COR-L47 (cell line): ENCODE measurements around the gene SDHAF2.
"Not testable (repeated sequence)": the region's sequence is repeated elsewhere in the genome, so short reads cannot be mapped to it uniquely, and the experiment has no call there.

Experiments used
- DNase-seq: peaks from one replicate; lab custom pipeline; 2025; lab: John Stamatoyannopoulos, UW

Gene SDHAF2

GRCh38 chr11:61476371-61476770 lies 46.4 kb downstream of the SDHAF2 start:
- no peak for DNase-seq

GRCh38 chr11:61477126-61477525 lies 47.2 kb downstream of the SDHAF2 start:
- no peak for DNase-seq

DNA sequence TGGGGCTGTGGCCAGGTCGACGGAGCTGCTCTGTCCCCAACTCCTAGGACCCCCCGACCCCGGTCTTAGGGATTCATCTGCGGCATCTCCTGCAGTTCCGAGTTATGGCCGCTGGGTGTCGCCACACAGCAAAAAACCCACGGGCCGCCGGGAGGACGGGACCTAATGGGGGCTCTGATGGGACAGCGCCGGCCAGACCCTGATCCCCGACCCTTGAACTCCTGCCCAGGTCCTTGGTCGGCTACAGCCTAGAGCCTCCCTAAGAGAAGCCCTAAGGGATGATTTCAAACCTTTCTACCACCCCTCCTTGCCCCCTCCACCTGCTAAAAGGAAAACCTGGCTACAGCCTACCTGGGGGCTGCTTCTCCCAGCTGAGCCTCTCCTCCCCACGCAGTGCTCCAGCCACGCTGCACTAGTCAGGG lies 47.8 kb downstream of the SDHAF2 start:
- no peak for DNase-seq

GRCh38 chr11:61479360-61480058 lies 49.6 kb downstream of the SDHAF2 start:
- DNase-seq = not testable (repeated sequence)

DNA sequence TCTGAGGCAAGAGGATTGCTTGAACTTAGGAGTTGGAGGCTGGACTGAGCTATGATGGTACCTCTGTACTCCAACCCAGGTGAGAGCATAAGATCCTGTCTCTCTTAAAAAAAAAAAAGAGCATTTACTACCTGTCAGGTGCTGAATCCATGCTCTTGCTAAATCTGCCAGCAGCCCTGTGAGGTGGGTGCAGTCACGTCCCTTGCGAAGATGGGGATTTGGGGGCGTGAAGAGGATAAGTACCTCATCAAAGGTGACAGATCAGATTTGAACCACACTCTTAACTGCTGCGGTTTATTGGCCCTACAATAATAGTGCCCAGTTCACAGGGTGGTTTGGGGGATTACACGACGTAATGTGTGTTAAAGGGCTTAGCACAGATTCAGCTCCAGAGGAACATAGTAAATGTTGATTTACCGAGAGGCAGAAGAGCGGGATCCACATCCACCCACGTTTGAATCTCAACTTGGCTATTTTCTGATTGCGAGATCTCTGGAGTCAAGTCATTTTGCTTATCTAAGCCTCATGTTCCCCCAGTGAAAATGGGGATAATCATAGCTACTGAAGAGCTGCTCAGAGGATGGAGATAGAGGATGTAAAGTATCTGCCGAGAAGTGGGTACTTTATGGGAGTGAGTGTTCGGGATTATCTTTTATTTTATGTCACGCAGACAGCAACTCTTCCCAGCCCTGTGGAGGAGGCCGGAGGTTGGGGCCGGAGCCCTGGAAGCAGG lies 50.5 kb downstream of the SDHAF2 start:
- no peak for DNase-seq

DNA sequence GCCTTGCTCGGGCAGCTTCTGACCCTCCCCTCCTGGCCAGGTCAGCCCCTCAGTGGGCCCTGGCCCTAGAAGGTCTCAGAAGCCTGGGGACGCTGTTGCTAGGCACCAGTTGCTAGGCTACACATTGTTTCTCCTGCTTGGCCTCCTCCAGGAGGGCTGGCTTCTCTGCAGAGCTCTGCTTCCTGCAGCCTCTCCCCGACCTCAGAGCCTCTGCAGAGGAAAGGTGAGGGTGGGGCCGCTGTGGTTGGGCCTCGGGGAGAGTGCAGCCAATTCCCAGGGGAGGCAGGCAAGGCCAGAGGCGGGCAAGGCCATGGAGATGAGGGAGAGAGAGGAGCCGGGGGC lies 51.0 kb downstream of the SDHAF2 start:
- DNase-seq = peak; percentile 47

GRCh38 chr11:61481806-61482205 lies 51.9 kb downstream of the SDHAF2 start:
- DNase-seq = no peak

- no peak for DNase-seq
These were observed 52.6 kb downstream of the SDHAF2 start for GRCh38 chr11:61482513-61482912.

DNA sequence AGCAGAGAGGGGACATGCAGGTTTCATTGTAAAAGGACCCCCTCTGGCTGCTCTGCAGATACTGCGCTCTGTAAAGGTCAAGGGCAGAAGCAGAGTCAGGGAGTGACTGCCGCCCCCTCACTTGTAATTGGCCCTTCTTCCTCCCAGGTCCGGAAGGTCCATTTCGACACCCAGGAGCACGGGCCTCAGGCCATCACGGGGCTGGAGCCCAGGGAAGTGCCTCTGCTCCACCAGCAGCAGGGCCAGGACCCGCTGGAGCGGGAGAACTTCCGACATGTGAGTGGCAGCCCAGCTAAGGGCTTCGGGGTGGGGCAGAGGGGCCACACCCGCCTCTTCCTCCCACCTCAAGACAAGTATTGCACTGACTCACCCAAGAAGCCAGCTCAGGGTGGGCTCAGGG lies 54.6 kb downstream of the SDHAF2 start:
- no peak for DNase-seq

DNA sequence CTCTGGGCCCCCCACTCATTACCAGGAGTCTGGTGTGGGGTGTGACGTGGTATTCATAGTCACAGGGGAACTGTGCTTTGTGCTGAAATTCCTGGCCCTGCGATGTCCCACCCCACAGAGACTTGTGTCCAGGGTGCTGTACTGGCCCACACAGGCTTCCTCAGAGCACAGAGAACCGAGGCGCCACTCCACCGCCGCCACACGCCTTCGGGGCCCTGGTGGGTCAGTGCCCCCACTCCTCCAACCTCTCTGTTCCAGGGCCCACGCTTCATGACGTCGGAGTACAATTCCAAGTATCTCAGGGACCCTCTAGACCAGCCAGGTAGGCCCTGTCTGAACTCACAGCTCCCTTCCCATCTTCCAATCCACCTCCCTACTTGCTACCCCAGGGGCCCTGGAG lies 55.2 kb downstream of the SDHAF2 start:
- no peak for DNase-seq

GRCh38 chr11:61486011-61486620 lies 56.2 kb downstream of the SDHAF2 start:
- no peak for DNase-seq

- no peak for DNase-seq
These were observed 56.9 kb downstream of the SDHAF2 start for GRCh38 chr11:61486779-61487178.

GRCh38 chr11:61487342-61488025 lies 57.6 kb downstream of the SDHAF2 start:
- DNase-seq = no peak

DNA sequence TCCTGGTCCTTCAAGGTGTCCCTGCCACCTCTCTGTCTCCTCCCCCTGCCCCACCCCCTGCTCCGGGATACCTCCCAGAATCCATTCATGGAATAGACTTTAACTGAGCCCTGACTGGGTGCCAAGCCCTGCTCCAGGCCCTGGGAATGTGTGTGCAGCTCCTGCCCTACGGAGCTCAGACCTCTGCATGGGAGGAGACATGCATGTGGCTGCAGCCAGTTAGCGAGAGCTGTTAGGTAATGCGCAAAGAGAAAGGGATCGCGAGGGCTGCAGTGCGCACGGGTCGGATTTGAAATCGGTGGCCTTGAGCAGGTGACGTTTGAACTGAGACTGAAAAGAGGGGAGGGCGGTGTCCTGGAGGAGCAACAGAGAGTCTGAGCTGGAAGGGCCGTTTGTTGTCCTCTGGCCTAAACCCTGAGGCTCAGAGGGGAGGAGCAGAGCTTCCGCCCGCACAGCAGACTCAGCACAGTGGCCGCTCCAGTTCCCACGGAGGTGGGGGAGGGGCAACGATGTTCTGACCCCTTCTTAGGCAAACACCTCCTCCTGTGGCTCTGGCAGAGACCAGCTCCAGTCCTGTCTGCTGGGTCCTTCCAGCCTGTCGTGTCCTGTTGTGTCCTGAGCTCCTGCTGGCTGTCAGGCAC lies 58.8 kb downstream of the SDHAF2 start:
- DNase-seq = no peak

DNA sequence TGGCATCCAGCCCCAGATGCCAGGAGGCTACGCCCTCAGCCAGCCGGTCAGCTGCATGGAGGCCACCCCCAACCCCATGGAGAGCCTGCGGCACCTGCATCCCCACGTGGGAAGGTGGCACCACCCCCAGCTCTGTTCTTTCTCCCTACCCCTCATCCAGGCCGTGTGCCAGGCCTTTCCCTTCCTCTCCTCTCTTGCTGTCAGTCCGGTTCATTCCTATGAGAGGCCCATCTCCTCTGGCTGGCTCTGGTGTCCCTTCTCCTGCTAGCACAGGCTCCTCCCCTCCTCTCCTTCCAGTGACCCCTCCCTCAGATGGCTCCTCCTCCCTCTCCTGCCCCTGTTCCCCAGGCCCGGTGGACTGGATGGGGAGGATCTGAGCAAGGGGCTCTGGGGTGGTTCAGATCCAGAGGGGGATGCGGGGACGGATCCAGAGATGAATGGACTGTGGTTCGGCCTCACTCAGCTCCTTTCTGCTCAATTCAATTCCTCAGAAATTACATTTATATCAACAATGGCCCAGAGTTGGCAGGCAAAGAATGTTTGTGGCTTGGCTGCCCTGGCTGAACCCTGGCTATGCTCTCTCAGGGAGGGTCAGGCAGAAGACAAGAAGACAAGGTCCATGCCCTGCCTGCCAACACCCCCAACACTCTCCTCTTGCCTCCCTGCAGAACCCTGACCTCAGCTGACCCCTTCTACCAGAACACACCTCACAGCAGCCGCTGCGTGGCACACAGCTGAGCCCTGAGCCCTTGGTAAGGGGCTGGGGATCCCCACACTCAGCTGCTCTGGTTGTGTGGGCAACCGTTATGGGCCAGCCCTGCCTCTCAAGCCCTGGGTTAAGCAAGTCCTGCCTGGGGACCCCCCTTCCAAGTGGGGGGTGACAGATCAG lies 60.2 kb downstream of the SDHAF2 start:
- DNase-seq = no peak

GRCh38 chr11:61491736-61492395 lies 61.9 kb downstream of the SDHAF2 start:
- DNase-seq = no peak

- DNase-seq = no peak
These were observed 64.5 kb downstream of the SDHAF2 start for GRCh38 chr11:61494381-61494961.

GRCh38 chr11:61495801-61496601 lies 66.1 kb downstream of the SDHAF2 start:
- DNase-seq = peak; percentile 56
